CD4-positive, CD25-positive, alpha-beta regulatory T cell (primary cell): Measurements from ENCODE around the gene WIPF1. TPM values are rescaled to one million over a fixed set of nuclear protein-coding genes. Genes with fewer than 3 reads are reported as not detected.

Experiments
- ATAC-seq, 2 donors: fragments of 150-1000 bp; cut with Tn5 transposase; one replicate each; pipeline ENCODE4 v1.10.0; 2021; ENCODE audit warnings: low read depth in 2 of 2, moderate number of reproducible peaks in 2 of 2, moderate library complexity in 1 of 2
- DNase-seq, 3 donors: peaks; one replicate each; pipeline versions ENCODE4 v3.0.0 to v3.0.0-alpha.2; 2012 to 2022; ENCODE audit warnings: mixed read lengths in 1 of 3
- H3K27ac ChIP-seq: one replicate; pipeline ENCODE4 v1.7.0; 2013; ENCODE audit warnings: mild to moderate bottlenecking, low read length; ENCODE audit not compliant: insufficient read depth, poor library complexity, severe bottlenecking
- H3K27me3 ChIP-seq: one replicate; pipeline ENCODE4 v1.7.0; 2013; ENCODE audit warnings: low read length; ENCODE audit not compliant: control insufficient read depth, insufficient read depth
- H3K36me3 ChIP-seq: one replicate; pipeline ENCODE4 v1.7.0; 2013; ENCODE audit warnings: mild to moderate bottlenecking, low read length, moderate library complexity; ENCODE audit not compliant: control insufficient read depth, insufficient read depth
- H3K4me1 ChIP-seq: 2 replicates; pipeline ENCODE4 v1.7.0; 2013; ENCODE audit warnings: mild to moderate bottlenecking, low read length; ENCODE audit not compliant: insufficient read depth, control insufficient read depth, poor library complexity, severe bottlenecking
- H3K4me3 ChIP-seq: one replicate; pipeline ENCODE4 v1.7.0; 2013; ENCODE audit warnings: low read depth, mild to moderate bottlenecking, low read length, moderate library complexity
- H3K9me3 ChIP-seq, 2 experiments: 1 replicate in 1 of 2; 2 replicates in 1 of 2; pipeline ENCODE4 v1.7.0; 2013; ENCODE audit warnings: low read length in 2 of 2, mild to moderate bottlenecking in 1 of 2, moderate library complexity in 1 of 2; ENCODE audit not compliant: control insufficient read depth in 2 of 2
- H3K27ac Mint-ChIP-seq, 3 donors: one replicate each; pipeline ENCODE4 v1.8.0; 2020 to 2022; ENCODE audit warnings: mild to moderate bottlenecking in 3 of 3, mixed read lengths in 3 of 3, moderate library complexity in 2 of 3
- H3K27me3 Mint-ChIP-seq: one replicate; pipeline ENCODE4 v1.8.0; 2022; ENCODE audit warnings: mild to moderate bottlenecking, mixed read lengths
- H3K36me3 Mint-ChIP-seq: one replicate; pipeline ENCODE4 v1.8.0; 2020; ENCODE audit warnings: mixed read lengths
- H3K4me1 Mint-ChIP-seq, 4 donors: one replicate each; pipeline ENCODE4 v1.8.0; 2020 to 2022; ENCODE audit warnings: mixed read lengths in 4 of 4, mild to moderate bottlenecking in 1 of 4
- H3K4me3 Mint-ChIP-seq, 4 donors: one replicate each; pipeline ENCODE4 v1.8.0; 2020 to 2022; ENCODE audit warnings: mild to moderate bottlenecking in 4 of 4, mixed read lengths in 4 of 4, moderate library complexity in 3 of 4
- H3K9me3 Mint-ChIP-seq, 7 donors: one replicate each; pipeline ENCODE4 v1.8.0; 2020 to 2022; ENCODE audit warnings: mixed read lengths in 7 of 7, mild to moderate bottlenecking in 3 of 7, moderate library complexity in 2 of 7
- polyA plus RNA-seq, 4 donors: library from polyadenylated mRNA; unstranded; fragments of 300-500 nt; fragmentation: Illumina TruSeq; gene quantifications; one replicate each; pipeline ENCODE4 v1.2.3, GENCODE V29; 2021
- total RNA-seq: library from RNA; stranded (reverse); gene quantifications from one replicate; pipeline ENCODE4 v1.2.3, GENCODE V29; 2022

The WIPF1 gene, protein sequence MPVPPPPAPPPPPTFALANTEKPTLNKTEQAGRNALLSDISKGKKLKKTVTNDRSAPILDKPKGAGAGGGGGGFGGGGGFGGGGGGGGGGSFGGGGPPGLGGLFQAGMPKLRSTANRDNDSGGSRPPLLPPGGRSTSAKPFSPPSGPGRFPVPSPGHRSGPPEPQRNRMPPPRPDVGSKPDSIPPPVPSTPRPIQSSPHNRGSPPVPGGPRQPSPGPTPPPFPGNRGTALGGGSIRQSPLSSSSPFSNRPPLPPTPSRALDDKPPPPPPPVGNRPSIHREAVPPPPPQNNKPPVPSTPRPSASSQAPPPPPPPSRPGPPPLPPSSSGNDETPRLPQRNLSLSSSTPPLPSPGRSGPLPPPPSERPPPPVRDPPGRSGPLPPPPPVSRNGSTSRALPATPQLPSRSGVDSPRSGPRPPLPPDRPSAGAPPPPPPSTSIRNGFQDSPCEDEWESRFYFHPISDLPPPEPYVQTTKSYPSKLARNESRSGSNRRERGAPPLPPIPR
- 473 TPM for total RNA-seq
- 100 to 1,000 TPM in 2 of 4 donors, 10 to 100 TPM in 2; 95.5 to 114 (median 105) TPM for polyA plus RNA-seq

DNA sequence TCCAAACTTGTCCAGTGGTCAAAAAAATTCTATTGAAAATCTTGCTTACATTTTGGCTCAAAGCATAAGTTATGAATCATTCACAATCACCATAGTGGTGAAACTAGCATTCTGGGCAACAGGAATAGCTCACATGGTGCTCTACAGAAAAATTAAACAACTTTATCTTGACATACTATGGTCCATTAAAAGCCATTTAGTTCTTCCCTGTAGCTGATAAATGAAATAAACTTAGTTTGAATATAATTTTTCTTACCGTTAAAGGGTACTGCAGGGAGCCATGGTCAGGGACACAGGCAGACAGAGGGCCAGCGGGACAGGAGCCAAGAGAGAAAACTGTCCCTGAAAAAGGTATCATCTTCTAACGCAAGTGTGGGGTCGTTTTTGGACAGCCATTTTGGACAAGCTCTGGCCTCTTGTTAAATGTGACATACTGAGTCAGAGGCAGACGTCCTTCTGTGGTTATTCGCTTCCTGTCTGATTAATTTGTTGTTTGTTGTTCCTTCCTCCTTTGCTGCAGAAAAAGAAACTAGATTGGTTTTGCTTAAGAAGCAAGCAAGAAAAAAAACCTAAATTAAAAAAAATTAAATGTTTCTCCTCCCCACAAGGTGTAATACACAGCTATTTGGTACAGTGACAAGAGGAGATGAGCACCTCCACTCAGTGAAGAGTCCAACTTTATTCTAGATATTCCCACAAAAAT is at the start of gene WIPF1:
TSS of gene WIPF1 (minus strand) at position 460 of the 703 bp plus-strand sequence. CDS start 12,231 bp downstream, outside the sequence.
- ATAC-seq: peak; percentile 66 to 68

DNA sequence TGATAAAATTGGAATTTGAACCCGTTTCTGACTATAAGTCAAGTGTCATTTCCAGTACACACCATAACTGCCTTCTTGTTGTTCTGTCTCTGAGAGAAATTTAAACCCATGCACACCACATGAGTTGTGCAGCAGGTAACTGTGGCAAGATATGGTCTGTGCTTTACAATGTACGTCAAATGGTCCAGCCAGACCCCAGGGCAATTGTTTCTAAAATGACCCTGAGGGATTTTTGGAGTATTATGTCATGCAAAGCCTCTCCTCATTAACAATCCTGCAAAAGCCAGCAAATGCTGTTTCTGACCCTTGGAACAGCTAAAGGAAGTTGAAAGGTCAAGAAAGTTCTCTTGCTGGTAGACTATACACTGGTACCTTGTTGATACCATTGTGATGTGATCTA is 47.7 kb upstream of the WIPF1 start:
- ATAC-seq (no peak), DNase-seq (no peak)
- no peak overlapping the region for H3K4me3 ChIP-seq
- H3K27me3 ChIP-seq: no peaks in the 10 kb centered on the region
- Mint-ChIP-seq H3K27ac (no peak overlapping the region), H3K4me3 (no peak overlapping the region), H3K9me3 (peaks cover 0 to 11% (median 1%) of the 10 kb centered on the region in 7 donors), H3K4me1 (peaks cover 0 to 20% (median 7%) of the 10 kb centered on the region in 4 donors), H3K27me3 (no peaks in the 10 kb centered on the region), H3K36me3 (peaks cover 7% of the 10 kb centered on the region)
- no peak overlapping the region for H3K27ac ChIP-seq
- H3K36me3 ChIP-seq: no peaks in the 10 kb centered on the region
- no peaks in the 10 kb centered on the region for H3K4me1 ChIP-seq
- H3K9me3 ChIP-seq: no peaks in the 10 kb centered on the region

More for the DNA sequence above, at the start of gene WIPF1:
- peak; percentile 56 to 92 (median 82) for DNase-seq
- H3K4me3 Mint-ChIP-seq: peak within 1 kb of the TSS; percentile 84 to 99 (median 96)
- H3K36me3 ChIP-seq: peaks cover 2% of the 10 kb centered on the region
- peak within 1 kb of the TSS; percentile 94 to 97 (median 96) for H3K27ac Mint-ChIP-seq
- H3K4me1 ChIP-seq: peaks cover 68% of the 10 kb centered on the region
- no peaks in the 10 kb centered on the region for H3K27me3 ChIP-seq
- peaks cover 21 to 61% (median 47%) of the 10 kb centered on the region in 4 donors for H3K4me1 Mint-ChIP-seq
- peak within 1 kb of the TSS; percentile 98 for H3K4me3 ChIP-seq
- H3K27me3 Mint-ChIP-seq: no peaks in the 10 kb centered on the region
- H3K36me3 Mint-ChIP-seq: peaks cover 30% of the 10 kb centered on the region
- H3K9me3 Mint-ChIP-seq: no peaks in the 10 kb centered on the region
- H3K9me3 ChIP-seq: no peaks in the 10 kb centered on the region
- peak within 1 kb of the TSS; percentile 96 for H3K27ac ChIP-seq

DNA sequence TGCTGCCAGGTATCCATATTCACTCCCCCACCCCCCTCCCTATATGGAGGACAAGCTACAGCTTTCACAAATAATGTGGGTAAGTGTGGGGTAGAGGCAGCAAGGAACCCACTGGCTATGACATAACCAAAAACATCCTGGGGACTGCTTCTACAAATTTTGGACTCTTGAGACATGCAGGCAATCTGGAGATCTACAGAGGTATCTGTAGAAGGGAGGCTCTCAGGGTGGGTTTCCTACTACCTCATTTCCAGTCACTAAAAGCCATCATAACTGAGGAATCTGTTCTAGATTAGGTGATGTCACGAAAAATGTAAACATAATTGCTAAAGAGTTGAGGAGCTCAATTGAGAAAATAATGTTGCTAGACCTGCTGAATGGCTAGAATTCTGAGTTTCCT is 46.8 kb upstream of the WIPF1 start:
- H3K4me3 ChIP-seq: no peak overlapping the region
- no peak overlapping the region for H3K27ac ChIP-seq
- no peaks in the 10 kb centered on the region for H3K4me1 ChIP-seq
- peaks cover 1% of the 10 kb centered on the region for H3K36me3 Mint-ChIP-seq
- H3K4me3 Mint-ChIP-seq: no peak overlapping the region
- peaks cover 0 to 8% (median 0%) of the 10 kb centered on the region in 7 donors for H3K9me3 Mint-ChIP-seq
- H3K27me3 Mint-ChIP-seq: no peaks in the 10 kb centered on the region
- ATAC-seq (no peak), DNase-seq (no peak)
- no peaks in the 10 kb centered on the region for H3K27me3 ChIP-seq
- H3K4me1 Mint-ChIP-seq: peaks cover 3 to 15% (median 9%) of the 10 kb centered on the region in 4 donors
- H3K9me3 ChIP-seq: no peaks in the 10 kb centered on the region
- no peak overlapping the region for H3K27ac Mint-ChIP-seq
- H3K36me3 ChIP-seq: no peaks in the 10 kb centered on the region

DNA sequence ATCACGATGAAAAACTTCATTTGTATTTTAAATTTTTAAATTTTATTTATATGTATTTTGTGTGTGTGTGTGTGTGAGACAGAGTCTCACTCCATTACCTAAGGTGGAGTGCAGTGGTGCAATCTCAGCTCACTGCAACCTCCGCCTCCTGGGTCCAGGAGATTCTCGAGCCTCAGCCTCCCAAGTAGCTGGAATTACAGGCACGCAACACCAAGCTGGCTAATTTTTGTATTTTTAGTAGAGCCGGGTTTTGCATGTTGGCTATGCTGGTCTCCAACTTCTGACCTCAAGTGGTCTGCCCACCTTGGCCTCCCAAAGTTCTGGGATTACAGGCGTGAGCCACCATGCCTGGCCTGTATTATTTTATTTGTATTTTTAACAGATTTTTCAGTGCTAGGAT is 45.8 kb upstream of the WIPF1 start:
- H3K27ac ChIP-seq: no peak overlapping the region
- H3K9me3 Mint-ChIP-seq: peaks cover 0 to 4% (median 0%) of the 10 kb centered on the region in 7 donors
- H3K4me3 ChIP-seq: no peak overlapping the region
- no peaks in the 10 kb centered on the region for H3K9me3 ChIP-seq
- H3K27me3 ChIP-seq: no peaks in the 10 kb centered on the region
- no peak overlapping the region for H3K27ac Mint-ChIP-seq
- H3K36me3 Mint-ChIP-seq: no peaks in the 10 kb centered on the region
- no peak overlapping the region for H3K4me3 Mint-ChIP-seq
- H3K4me1 ChIP-seq: no peaks in the 10 kb centered on the region
- peaks cover 9 to 21% (median 17%) of the 10 kb centered on the region in 4 donors for H3K4me1 Mint-ChIP-seq
- no peaks in the 10 kb centered on the region for H3K36me3 ChIP-seq
- H3K27me3 Mint-ChIP-seq: no peaks in the 10 kb centered on the region
- DNase-seq: no peak
- ATAC-seq: no peak

DNA sequence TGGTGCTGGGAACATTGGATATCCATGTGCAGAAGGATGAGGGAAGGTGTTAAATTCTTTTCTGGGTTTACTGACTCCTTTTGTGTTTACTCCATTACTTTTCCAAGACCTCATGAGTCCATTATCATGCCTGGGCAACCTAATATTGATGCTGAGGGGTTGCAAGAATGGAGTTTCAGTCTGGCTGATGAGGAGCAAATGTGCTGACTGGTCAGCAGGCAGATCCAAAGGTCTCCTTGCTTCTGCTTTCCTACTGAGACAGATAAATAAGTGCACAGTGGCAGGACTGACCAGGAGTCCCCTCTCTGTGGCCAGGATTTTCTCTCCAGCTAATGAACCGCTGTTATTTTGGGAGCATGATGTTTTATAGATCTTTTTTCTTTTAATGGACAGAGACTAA is 43.6 kb upstream of the WIPF1 start:
- Mint-ChIP-seq H3K27ac (peak overlapping the region in 1 of 3 donors; percentile 8), H3K9me3 (peaks cover 0 to 4% (median 0%) of the 10 kb centered on the region in 7 donors), H3K4me1 (peaks cover 19 to 29% (median 25%) of the 10 kb centered on the region in 4 donors), H3K4me3 (no peak overlapping the region), H3K27me3 (no peaks in the 10 kb centered on the region), H3K36me3 (no peaks in the 10 kb centered on the region)
- ATAC-seq: no peak
- Histone ChIP-seq H3K4me3 (no peak overlapping the region), H3K9me3 (no peaks in the 10 kb centered on the region), H3K4me1 (peaks cover 8% of the 10 kb centered on the region), H3K27me3 (no peaks in the 10 kb centered on the region), H3K27ac (no peak overlapping the region), H3K36me3 (no peaks in the 10 kb centered on the region)
- no peak for DNase-seq

DNA sequence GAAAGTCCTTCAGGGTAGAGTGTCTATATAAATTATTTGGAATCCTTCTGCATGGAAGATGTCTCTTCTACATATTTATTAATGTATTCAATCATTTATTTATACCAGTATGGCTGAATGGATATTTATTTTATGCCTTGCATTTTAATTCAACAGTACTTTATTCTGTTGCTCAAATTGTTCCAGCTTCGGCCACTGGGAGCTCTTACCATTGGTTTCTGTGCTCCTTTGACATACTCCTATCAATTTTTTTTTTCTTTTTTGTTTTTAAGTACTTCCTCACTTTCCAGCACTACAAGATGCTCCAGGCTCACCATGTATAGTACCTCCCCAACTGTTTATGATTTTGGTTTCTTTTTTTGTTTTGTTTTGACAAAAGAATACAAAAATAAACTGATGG is 39.4 kb upstream of the WIPF1 start:
- H3K36me3 ChIP-seq: no peaks in the 10 kb centered on the region
- H3K4me3 ChIP-seq: peak overlapping the region; percentile 34
- no peak overlapping the region for H3K27ac ChIP-seq
- peaks cover 41% of the 10 kb centered on the region for H3K4me1 ChIP-seq
- Mint-ChIP-seq H3K4me3 (peak overlapping the region in 2 of 4 donors; percentile 32 to 64), H3K27me3 (no peaks in the 10 kb centered on the region), H3K27ac (peak overlapping the region; percentile 84 to 95 (median 92)), H3K9me3 (peaks cover 0 to 3% (median 0%) of the 10 kb centered on the region in 7 donors), H3K36me3 (peaks cover 13% of the 10 kb centered on the region), H3K4me1 (peaks cover 28 to 58% (median 42%) of the 10 kb centered on the region in 4 donors)
- DNase-seq (no peak), ATAC-seq (no peak)
- H3K27me3 ChIP-seq: no peaks in the 10 kb centered on the region
- no peaks in the 10 kb centered on the region for H3K9me3 ChIP-seq

DNA sequence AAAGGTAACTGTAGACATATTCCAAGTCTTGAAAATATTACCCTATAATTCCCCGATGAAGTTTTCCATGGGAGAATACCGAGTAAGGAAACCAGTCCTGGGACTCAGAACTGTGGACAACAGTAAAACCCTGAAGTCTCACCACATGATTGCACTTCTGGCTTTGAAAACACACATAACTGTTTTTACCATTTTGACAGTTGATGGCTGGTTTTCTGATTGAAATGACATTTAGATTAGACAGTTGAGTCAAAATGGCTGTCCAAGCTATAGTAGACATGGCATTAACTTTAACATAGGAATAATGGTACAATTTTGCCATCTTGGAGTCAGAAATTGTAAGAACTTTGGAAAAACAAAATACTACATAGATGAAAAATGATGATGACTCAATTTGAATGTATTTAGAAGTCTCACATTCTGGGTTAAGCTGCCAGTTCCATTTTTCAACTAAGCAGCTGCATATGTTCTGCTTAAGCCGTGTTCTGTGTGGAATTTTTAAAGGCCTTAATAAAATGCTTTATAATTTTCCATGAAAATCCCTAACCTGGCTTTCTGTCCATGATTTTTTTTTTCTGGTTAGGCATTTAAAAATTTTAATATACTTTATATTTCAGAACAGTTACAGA is 38.3 kb upstream of the WIPF1 start:
- H3K36me3 Mint-ChIP-seq: peaks cover 24% of the 10 kb centered on the region
- H3K4me3 ChIP-seq: peak overlapping the region; percentile 95
- H3K9me3 ChIP-seq: no peaks in the 10 kb centered on the region
- peak overlapping the region; percentile 84 to 95 (median 92) for H3K4me3 Mint-ChIP-seq
- no peak for ATAC-seq
- H3K4me1 Mint-ChIP-seq: peaks cover 36 to 66% (median 50%) of the 10 kb centered on the region in 4 donors
- peaks cover 2% of the 10 kb centered on the region for H3K36me3 ChIP-seq
- H3K4me1 ChIP-seq: peaks cover 52% of the 10 kb centered on the region
- DNase-seq: peak in 1 of 3 donors; percentile 44
- peaks cover 0 to 3% (median 0%) of the 10 kb centered on the region in 7 donors for H3K9me3 Mint-ChIP-seq
- H3K27me3 Mint-ChIP-seq: no peaks in the 10 kb centered on the region
- H3K27ac ChIP-seq: peak overlapping the region; percentile 87
- no peaks in the 10 kb centered on the region for H3K27me3 ChIP-seq
- peak overlapping the region; percentile 92 to 99 (median 92) for H3K27ac Mint-ChIP-seq
